Activated B cell treated with CpG ODN at 0.5 μM for 24 hours (primary cell): Measurements from ENCODE around the gene PELI2. TPM values are rescaled to one million over a fixed set of nuclear protein-coding genes. Genes with fewer than 3 reads are reported as not detected.

Source experiments
- ATAC-seq: fragments of 200-7000 bp; cut with Tn5 transposase; one replicate; pipeline ENCODE4 v1.10.0; 2021; ENCODE audit warnings: low read depth, mild to moderate bottlenecking, moderate library complexity
- CTCF ChIA-PET: fragments of 350-600 bp; sonication (Branson Sonifier 250); formaldehyde crosslinking; loops from one replicate; lab custom pipeline; 2021; ENCODE audit warnings: antibody characterized with exemption; lab: Charles Lee
- POLR2A ChIA-PET: fragments of 350-600 bp; sonication (Branson Sonifier 250); formaldehyde crosslinking; loops from one replicate; lab custom pipeline; 2021; ENCODE audit warnings: antibody characterized with exemption; lab: Charles Lee
- DNase-seq: peaks from one replicate; pipeline ENCODE4 v3.0.0; 2022
- H3K27ac Mint-ChIP-seq: one replicate; pipeline ENCODE4 v1.8.0; 2020; ENCODE audit warnings: mixed read lengths
- H3K27me3 Mint-ChIP-seq: one replicate; pipeline ENCODE4 v1.8.0; 2021; ENCODE audit warnings: mixed read lengths
- H3K36me3 Mint-ChIP-seq: one replicate; pipeline ENCODE4 v1.8.0; 2021; ENCODE audit warnings: low read depth, mixed read lengths
- H3K4me1 Mint-ChIP-seq: one replicate; pipeline ENCODE4 v1.8.0; 2021; ENCODE audit warnings: mixed read lengths
- H3K4me3 Mint-ChIP-seq: one replicate; pipeline ENCODE4 v1.8.0; 2020; ENCODE audit warnings: mild to moderate bottlenecking, mixed read lengths
- H3K9me3 Mint-ChIP-seq: one replicate; pipeline ENCODE4 v1.8.0; 2020; ENCODE audit warnings: mixed read lengths
- CTCF ChIP-seq: fragments of 200-600 bp; IDR thresholded peaks from one replicate; pipeline ENCODE4 v1.8.0; 2022; ENCODE audit warnings: antibody characterized with exemption, mild to moderate bottlenecking
- intact Hi-C: fragments of 100-400 bp; cut with micrococcal nuclease; formaldehyde crosslinking; loops from one replicate; pipeline ENCODE4 v1.15.1; 2024
- total RNA-seq: library from RNA; stranded (reverse); gene quantifications from 2 replicates; pipeline ENCODE4 v1.2.3, GENCODE V29; 2022

Gene PELI2
- total RNA-seq, 1 donor from 2014 or later: 6.1 TPM

- peaks cover 5% of the 10 kb centered on the region for H3K27me3 Mint-ChIP-seq
- H3K4me1 Mint-ChIP-seq: peaks cover 36% of the 10 kb centered on the region
- POLR2A ChIA-PET: no interaction called here
- H3K9me3 Mint-ChIP-seq: no peaks in the 10 kb centered on the region
- intact Hi-C loops: no loop called here
- no peak for TF ChIP-seq CTCF
- no peaks in the 10 kb centered on the region for H3K36me3 Mint-ChIP-seq
- DNase-seq (no peak), ATAC-seq (no peak)
- no peak overlapping the region for H3K4me3 Mint-ChIP-seq
- CTCF ChIA-PET: no interaction called here
- no peak overlapping the region for H3K27ac Mint-ChIP-seq
Observed at GRCh38 chr14:56135001-56135400, 16.8 kb downstream of the PELI2 start.

DNA sequence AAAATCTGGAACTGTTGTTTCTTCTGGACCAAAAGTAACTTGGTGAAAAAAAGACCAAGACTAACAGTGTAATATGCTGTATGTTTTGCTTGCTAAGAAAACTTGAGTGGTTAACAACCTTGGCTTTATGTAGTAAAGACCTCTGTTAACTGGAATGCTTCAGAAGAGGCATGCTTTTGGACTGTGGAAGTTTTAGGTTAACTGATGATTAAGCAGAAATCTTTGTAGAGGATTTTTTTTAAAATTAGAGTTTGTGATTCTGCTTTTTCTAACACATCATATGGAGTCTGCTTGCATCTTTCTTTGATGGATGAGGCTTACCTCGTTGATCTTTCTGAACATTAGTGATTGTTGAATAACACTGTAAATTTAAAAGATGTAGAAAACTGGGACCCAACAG is 17.5 kb downstream of the PELI2 start:
- H3K36me3 Mint-ChIP-seq: no peaks in the 10 kb centered on the region
- H3K27ac Mint-ChIP-seq: no peak overlapping the region
- no peak overlapping the region for H3K4me3 Mint-ChIP-seq
- H3K9me3 Mint-ChIP-seq: no peaks in the 10 kb centered on the region
- peaks cover 6% of the 10 kb centered on the region for H3K27me3 Mint-ChIP-seq
- POLR2A ChIA-PET: no interaction called here
- peaks cover 33% of the 10 kb centered on the region for H3K4me1 Mint-ChIP-seq
- ATAC-seq (no peak), DNase-seq (no peak)
- no peak for TF ChIP-seq CTCF
- CTCF ChIA-PET: no interaction called here
- intact Hi-C loops: no loop called here

GRCh38 chr14:56136571-56137452 is 18.6 kb downstream of the PELI2 start:
- ChIA-PET POLR2A (interaction anchor here (0.6 kb wide), 1 partner anchor 18 kb away, joined by 8 read pairs; no protein-coding TSS in a partner anchor), CTCF (no interaction called here)
- DNase-seq: no peak
- no peak for TF ChIP-seq CTCF
- Mint-ChIP-seq H3K27ac (no peak overlapping the region), H3K4me1 (peaks cover 24% of the 10 kb centered on the region), H3K36me3 (no peaks in the 10 kb centered on the region), H3K9me3 (no peaks in the 10 kb centered on the region), H3K4me3 (no peak overlapping the region), H3K27me3 (peaks cover 6% of the 10 kb centered on the region)
- intact Hi-C loops: no loop called here
- no peak for ATAC-seq

GRCh38 chr14:56137453-56137807 is 19.2 kb downstream of the PELI2 start:
- Mint-ChIP-seq H3K4me3 (no peak overlapping the region), H3K9me3 (no peaks in the 10 kb centered on the region), H3K27ac (no peak overlapping the region), H3K27me3 (peaks cover 6% of the 10 kb centered on the region), H3K4me1 (peaks cover 18% of the 10 kb centered on the region), H3K36me3 (no peaks in the 10 kb centered on the region)
- intact Hi-C loops: no loop called here
- no peak for TF ChIP-seq CTCF
- ATAC-seq (no peak), DNase-seq (no peak)
- CTCF ChIA-PET: no interaction called here
- POLR2A ChIA-PET: interaction anchor here (0.6 kb wide), 1 partner anchor 18 kb away, joined by 8 read pairs; no protein-coding TSS in a partner anchor

DNA sequence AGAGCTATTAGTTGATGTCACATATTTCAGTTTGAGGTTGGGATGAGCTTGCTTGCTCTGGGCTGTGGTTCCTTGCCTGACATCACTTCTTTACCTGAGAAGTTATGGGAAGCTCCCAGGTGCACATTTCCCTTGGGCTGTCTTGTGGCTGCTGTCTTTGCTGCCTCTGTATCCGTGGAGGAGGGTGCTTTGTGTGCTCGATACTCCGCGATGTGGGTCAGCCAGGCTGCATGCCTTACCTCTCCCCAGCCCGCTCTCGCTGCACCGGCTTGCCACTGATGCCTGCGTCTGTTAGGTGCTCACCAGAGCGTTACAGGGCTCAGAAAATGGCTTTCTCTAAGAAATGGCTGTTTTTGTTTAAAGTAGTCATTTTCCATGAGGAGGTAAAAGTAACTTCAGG is 19.6 kb downstream of the PELI2 start:
- H3K4me1 Mint-ChIP-seq: peaks cover 16% of the 10 kb centered on the region
- no peak for ATAC-seq
- ChIA-PET POLR2A (interaction anchor here (0.6 kb wide), 1 partner anchor 17 kb away, joined by 8 read pairs; no protein-coding TSS in a partner anchor), CTCF (no interaction called here)
- TF ChIP-seq CTCF: no peak
- intact Hi-C loops: no loop called here
- no peaks in the 10 kb centered on the region for H3K9me3 Mint-ChIP-seq
- DNase-seq: no peak
- H3K27ac Mint-ChIP-seq: no peak overlapping the region
- peaks cover 6% of the 10 kb centered on the region for H3K27me3 Mint-ChIP-seq
- H3K4me3 Mint-ChIP-seq: no peak overlapping the region
- H3K36me3 Mint-ChIP-seq: no peaks in the 10 kb centered on the region
